HuH-7 (cell line): ENCODE data around the gene TRANK1.
"Not testable (repeated sequence)": the region's sequence is repeated elsewhere in the genome, so short reads cannot be mapped to it uniquely, and the experiment has no call there.

ENCODE experiments used
- DNase-seq: peaks from one replicate; pipeline ENCODE4 v3.0.0; 2011; ENCODE audit warnings: low spot score

The TRANK1 gene

DNA sequence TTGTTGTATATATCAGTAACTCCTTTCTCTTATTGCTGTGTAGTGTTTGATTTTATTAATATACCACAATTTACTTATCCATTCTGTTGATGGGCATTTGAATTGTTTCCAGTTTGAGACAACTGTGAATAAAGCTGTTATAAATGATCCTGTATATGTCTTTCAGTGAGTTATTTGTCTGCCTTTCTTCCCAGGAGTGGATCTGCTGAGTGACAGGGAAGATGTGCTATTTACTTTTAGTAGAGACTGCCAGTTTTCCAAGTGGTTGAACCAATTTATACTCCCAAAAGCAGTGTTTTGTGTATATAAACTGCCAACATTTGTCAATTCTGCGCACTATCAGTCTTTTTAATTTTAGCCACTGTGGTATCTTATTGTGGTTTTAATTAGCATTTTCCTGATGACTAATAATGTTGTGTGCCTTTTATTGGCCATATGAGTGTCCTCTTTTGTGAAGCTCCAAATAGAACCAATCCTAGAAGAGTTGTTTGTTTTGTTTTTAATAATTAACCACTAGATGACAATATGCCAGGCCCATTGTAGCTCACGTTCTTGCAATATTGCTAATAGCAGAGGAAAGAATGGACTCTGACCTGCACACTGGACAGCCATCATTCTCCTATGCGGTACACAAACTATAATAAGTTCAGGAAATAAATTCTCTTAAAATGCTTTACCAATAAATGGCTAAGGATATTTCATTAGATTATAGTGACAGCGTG is 25.3 kb downstream of the TRANK1 start:
- peak; percentile 51 for DNase-seq

DNA sequence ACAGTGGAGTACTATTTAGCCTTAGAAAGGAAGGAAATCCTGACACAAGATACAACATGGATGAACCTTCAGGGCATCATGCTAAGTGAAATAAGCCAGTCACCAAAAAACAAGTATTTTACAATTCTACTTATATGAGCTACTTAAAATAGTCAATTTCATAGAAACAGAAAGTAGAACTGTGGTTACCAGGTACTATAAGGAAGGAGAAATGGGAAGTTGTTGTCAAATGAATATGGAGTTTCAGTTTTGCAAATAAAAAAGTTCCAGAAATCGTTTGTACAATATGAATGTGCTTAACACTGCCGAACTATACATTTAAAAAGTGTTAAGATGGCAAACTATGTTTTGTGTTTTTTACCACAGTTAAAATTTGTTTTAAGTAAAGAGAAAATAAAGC is 26.8 kb downstream of the TRANK1 start:
- no peak for DNase-seq

DNA sequence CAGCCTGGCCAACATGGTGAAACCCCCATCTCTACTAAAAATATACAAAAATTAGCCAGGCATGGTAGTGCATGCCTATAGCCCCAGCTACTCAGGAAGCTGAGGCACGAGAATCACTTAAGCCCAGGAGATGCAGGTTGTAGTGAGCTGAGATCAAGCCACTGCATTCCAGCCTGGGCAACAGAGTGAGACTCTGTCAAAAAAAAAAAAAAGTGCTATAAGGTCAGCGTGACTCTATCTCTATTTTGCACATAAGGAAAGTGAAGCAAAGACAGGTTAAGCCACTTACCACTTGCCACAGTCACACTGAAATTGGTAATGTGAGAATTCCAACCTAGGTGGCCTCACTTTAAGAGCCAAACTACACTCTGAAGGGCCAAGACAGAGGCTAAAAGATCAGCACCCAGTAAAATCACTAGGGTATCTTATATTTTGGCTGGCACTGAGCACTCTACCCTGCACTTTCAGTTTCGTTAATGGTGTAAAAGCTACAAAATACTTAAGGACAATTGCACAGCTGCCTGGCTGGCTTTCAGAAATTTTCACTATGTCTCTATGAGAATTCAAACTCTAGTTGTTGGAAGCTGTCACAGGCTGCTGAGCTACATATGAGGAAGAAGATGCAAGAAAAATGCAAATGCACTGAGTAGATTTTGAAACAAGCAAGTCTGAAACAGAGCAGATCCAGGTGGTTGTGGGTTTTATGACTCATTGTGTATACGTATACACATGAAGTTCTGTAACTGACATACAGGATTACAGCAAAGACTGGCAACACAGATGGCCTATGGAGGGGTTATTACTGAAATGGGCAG is 32.7 kb downstream of the TRANK1 start:
- peak; percentile 28 for DNase-seq

DNA sequence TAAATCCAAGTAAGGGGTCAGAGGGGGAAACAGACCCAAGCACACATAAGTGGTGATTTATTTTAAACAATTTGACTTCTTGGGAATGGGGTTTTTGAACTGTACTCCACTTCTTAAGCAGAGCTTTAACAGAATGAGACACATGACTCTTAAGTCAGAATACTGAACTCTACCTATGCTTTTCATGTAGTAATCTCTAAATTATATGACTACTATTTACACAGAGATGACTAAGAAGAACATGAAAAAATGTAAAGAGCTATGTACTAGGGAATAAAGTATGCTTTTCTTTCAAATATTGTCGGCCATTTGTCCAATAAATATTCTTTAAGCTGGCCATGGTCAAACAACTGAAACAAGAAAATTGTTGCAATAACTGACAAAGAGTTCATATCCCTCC is 35.2 kb downstream of the TRANK1 start:
- DNase-seq = no peak

DNA sequence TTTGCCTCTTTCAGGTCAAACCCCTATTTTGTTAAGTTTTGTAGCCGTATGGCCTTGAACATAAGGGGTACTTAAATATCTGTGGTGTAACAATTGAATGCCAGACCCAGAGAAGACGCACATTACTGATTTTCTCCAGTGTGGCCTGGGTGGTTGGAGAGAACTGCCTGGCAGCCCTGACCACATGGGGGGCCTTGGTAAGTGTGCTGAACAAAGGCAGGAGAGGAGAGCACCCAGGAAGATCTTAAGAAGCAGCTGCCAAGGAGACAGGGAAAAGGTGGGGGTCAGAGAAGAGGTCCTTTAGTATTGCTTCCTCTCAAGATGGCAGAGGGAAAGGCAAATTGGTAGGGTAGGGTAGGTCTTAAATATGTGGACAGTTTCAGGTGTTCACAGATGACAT is 35.7 kb downstream of the TRANK1 start:
- no peak for DNase-seq

DNA sequence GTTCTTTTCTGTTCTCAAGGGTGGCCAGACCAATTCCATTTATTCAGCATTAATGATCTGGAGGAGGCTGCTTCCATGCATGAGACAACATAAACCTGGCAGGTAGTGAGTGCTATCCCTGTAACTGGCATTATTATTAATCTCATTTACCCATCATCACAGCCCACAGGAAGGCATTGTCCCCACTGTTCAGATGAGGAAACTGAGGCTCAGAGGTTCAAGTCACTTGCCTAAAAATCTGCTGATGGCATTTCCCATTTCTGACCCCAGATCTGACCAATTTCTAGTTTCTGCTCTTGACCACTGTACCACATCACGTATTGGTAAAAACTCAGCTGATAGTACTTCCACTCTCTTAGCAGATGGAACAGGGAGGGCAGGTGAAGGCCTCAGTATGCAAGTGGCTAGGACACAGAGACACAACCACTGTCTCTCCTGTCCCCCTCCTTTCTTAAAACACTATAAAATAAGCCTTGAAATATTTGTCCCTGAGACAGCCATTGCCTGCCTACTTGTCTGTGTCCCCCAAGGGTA is 36.1 kb downstream of the TRANK1 start:
- DNase-seq = no peak

DNA sequence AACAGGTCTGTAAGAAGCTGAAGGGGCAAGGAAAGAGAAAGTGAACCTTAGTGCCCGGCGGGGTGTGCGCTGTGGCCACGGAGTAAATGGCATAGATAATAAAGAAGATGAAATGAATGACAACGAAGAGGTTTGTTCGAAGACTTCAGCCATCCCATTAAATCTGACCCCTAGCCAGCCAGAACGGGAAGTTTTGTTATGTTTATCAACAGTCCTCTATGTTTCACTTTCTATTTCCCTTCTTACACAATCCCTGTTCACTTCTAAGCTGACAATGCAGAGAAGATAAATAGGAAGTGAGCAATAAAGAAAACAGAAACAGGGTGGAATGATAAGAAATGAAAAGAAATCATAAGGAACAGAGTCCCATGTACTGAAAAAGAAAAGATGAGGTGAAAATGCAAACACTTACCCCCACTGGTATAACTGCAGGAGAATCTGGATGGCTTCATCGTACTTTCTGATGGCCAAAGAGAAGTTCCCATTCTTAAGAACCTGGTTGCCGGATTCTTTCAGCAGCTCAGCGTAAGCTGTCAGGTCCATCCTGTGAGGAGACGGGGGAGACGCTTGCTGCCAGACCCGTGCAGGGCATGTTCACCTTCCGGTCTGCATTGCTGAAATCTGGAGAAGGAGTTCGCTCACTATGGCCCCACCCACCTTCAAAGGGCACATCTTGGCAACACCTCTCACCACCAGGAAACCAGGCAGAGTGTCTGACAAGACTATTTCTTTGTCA is 36.8 kb downstream of the TRANK1 start:
- peak; percentile 49 for DNase-seq

DNA sequence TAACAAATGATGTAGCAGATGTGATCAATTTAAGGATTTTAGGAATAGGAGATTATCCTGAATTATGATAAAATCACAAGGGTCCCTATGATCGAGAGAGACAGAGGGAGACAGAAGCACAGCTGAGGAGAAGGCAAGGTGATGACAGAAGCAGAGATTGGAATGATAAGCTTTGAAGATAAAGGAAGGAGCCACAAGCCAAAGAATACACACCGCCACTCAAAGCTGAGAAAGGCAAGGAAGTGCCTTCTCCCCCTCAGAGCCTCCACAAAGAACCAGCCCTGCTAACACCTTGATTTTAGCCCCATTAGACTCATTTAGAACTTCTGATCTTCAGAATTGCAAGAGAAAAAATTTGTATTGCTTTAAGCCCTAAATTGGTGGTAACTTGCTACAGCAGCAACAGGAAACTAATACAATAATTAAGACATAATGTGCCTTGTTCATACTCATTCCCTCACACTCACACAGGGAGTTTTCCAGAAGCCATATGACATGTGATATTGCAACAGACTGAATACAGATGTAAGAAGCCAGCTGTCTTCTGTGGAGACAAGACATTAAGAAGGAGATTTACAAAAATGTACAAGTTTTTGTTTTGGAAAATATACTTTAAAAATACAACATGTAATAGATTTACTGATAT is 38.2 kb downstream of the TRANK1 start:
- no peak for DNase-seq

DNA sequence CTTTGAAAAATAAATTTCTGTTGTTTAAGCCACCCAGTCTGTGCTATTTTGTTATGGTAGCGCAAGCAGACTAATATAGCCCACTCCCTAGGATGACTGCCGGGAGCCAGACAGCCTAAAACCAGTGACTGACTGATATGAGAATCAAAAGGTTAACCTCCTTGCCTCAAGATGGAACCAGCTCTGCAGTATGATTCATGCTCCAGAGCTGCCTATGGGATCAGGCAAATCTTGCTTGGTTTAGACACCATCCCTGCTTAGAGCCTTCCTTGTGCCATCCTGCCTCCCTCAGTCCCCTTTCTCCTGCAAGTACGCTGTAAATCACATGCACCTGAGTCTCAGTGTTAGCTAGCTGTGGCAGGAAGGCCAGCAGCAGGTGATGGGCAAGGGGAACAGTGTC is 39.3 kb downstream of the TRANK1 start:
- no peak for DNase-seq

DNA sequence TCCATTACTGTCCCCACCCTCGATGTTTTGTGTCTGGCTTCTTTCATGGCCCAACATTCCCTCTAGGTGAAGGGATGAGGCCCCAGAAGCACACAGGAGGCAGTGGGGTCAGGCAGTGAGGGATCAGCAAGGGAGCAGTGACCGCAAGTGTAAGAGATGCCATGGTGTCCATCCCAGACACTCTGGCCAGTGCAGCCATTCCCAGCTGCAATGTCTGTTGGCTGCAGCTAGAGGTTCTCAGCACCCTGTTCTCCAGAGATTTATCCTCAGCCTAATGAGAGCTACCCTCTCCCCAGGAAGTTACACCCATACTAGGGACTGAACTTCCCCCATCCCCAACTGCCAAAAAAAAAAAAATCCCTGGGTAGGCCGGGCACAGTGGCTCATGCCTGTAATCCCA is 40.2 kb downstream of the TRANK1 start:
- peak; percentile 59 for DNase-seq

DNA sequence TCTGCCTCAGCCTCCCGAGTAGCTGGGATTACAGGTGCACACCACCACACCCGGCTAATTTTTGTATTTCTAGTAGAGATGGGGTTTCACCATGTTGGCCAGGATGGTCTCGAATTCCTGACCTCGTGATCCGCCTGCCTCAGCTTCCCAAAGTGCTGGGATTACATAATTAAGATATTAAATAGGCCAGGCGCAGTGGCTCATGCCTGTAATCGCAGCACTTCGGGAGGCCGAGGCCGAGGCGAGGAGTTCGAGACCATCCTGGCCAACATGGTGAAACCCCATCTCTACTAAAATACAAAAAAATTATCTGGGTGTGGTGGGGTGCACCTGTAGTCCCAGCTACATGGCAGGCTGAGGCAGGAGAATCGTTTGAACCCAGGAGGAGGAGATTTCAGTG is 40.8 kb downstream of the TRANK1 start:
- DNase-seq = not testable (repeated sequence)

DNA sequence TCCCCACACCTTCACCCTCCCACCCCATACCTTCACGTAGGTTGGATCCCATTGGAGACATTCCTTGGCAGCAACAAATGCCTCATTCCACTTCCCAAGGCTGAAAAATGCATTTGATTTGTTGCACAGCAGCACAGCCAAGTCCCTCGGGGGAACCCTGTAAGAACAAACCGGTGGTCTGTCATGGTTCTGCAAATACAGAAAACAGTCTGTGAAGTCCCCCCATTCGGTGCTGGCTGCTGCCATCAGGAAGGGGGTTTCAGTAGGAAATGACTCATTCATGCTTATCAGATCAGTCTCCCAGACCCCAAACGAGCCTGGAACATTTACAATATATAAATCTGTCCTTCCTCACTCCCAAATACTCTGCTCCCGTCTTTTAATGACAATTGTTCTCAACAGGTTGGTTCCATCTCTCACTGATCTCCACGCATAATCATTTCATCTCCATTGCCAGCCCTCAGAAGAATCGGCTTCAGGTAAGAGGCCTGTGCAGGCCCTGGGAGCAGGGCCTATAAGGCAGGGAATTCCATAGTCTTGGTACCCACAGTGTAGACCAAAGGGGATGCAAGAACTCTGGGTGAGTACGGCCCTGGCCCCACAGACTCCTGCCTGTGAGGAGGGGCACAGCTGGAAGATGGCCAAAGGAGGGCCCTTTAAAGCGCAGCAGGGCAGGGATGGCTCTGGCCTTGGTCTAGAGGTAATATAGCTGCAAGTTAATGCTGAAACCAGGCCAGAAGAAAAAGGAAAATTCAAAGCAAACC is 41.6 kb downstream of the TRANK1 start:
- no peak for DNase-seq

DNA sequence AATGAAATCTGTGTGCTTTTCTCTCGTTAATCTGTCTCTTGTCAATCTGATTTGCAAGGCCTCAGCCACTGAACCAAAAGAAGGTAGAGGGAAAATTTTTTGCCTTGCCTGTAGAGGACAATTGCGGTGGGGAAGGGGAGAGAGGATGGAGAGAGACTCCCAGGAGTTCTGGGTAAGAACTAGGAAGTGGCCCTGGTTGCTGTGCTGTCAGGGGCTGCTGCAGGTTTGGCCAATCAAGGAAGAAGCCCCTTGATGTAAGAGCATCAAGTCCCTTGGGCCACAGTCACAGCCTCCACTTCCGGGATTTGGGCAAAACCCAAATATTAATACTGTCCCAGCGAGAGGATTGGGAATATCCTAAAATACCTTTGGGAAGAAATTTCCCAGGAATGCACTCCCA is 43.3 kb downstream of the TRANK1 start:
- DNase-seq = no peak

DNA sequence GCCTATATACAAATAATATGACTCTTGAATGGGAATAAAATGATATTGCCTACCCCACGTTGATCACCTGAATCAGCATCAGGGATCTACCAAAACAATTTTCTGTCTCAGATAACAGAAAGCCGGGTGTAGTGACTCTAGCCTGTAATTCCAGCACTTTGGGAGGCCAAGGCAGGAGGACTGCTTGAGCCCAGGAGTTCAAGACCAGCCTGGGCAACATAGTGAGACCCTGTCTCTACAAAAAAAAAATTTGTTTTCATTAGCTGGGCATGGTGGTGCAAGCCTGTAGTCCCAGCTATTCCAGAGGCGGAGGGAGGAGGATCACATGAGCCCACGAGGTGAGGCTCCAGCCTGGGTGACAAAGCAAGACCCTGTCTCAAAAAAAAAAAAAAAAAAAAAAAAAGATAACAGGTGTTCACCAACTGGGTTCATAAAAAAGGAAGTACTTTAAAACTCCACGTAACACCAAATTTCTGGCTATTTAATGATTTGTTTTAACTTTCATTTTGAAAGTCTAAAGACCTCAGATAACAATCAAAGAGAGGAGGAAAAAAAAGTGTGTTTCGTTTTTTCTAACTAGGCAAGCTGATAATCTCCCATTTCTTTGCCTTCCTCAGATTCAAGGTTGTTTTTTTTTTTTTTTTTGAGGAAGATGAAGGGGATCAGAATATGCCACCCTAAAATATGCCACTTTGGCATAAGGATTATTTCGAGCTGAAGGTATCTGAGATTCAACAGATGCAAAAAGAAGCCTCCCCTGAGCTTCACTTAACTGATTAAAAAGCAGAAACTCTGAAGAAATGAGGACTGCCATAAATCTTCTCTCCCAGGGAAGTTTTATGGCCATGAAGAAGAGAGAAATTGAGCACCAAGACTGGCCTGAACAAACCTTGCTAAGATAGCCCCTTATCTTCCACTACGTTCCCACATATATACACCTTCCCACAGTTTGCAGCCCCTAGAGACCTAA is 44.1 kb downstream of the TRANK1 start:
- no peak for DNase-seq

DNA sequence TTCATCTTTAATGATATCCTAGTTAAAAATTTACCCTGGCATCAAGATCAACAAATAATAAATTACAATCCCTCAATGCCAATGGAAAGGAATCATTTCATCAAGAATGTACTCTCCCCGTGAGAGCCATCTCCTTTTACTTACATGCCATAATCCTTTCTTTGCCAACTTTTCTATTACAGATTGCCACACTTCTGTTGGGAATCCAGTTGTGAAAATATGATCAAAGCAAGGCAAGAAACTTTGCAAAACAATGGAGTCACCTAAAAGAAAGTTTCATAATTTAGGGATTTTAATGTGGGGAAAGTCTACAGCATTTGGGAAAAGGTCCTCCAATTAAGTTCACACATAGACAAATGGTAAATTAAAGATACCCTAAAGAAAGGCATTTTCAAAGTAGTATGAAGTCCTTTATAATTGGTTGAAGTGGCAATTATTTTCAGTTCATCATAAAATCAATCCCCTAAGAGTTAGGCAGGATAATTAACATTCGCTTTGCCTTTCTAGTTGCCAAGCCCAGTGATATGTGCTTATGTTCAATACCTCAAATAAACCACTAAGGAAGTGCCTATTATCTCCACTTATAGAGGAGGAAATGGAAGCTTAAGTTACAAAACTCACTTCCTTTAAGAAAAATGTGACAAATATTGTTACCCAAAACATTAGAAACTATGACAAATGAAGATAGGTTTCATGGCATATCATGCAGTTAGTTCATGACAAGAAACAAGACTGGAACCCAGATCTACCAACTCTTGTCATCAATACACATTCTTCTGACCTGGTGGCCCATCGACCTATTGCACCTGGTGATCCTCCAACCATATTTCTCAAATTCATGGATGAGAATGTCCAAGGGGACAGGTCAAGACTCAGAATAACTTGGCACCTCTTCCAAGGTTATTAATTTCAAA is 49.1 kb downstream of the TRANK1 start:
- no peak for DNase-seq

DNA sequence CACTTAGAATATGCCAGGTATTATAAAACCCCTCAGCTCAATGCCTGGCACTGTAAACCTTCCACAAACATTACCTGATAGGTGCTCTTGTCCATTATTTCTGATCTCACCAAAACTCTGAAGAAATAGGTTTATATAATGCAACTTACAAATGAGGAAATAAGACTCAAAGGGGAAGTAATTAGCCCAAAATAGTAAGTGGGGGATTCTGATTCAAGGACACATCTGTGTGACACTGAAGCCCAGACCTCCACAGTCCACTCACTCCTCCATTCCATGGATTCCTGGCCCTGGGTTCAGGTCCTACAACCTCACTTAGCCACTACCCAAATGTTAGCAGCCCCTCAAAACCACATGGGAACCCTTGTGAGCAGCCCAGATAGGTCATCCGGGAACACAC is 49.9 kb downstream of the TRANK1 start:
- no peak for DNase-seq

DNA sequence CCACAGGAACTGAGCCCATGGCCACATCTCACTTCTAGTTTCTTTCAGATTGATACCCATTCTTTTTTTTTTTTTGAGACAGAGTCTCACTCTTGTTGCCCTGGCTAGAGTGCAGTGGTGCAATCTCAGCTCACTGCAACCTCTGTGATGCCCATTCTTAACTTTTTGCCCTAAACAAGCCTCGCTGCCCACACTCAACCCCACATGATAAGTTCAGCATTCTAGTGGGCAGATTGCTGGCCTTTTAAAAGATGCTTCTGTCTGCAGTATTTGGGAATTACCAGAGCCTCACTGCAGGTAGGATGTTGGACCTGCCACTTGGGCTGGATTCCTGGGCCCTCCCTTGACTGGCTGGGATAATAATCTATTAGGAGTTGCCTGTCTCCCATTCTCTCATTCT is 51.0 kb downstream of the TRANK1 start:
- no peak for DNase-seq

DNA sequence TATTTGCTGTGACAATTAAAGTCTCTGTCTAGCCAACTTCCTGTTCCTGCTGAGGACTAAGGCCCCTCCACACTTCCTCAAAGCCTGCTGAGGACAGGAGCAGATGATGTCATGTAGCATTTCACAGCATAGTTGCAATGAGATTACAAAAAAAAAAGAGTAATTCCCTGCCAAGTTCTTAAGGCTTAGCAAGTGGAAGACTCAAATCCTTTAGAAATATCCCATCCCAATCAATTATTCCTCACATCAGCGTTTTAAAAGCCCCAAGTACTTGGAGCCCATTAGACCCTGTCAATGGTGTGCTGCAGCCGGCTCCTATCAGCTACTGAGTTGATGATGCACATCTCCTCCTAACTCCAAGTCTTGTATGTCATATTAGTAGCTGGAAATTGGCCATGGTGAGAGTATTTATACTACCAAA is 51.7 kb downstream of the TRANK1 start:
- DNase-seq = no peak
